ENCODE results near the gene LY86.

GRCh38 chr6:6639572-6639971, 51.1 kb downstream of the LY86 start:
- TF ChIP-seq POLR2AphosphoS5 (IDR thresholded peaks at IDR 0.05) (no peak), CTCF (IDR thresholded peaks at IDR 0.05) (no peak), POLR2A (IDR thresholded peaks at IDR 0.05) (no peak)

All from upper lobe of left lung (tissue), 4 donors.